ENCODE results near the gene ZNF536. TPM values are rescaled to one million over a fixed set of nuclear protein-coding genes. Genes with fewer than 3 reads are reported as not detected.

The ZNF536 gene
- total RNA-seq (10 to 100 TPM in 2 of 10 donors, 1 to 10 TPM in 8; 1.3 to 10.7 (median 4.7) TPM), polyA plus RNA-seq (1 to 10 TPM in 1 of 2 donors, under 1 TPM in 1; 0.22 to 3.2 TPM)
- long read RNA-seq, donor 1, partial matches to known transcripts = 0 of 2 reads
- long read RNA-seq, donor 1, other reads (novel, unspliced or antisense) = 1 of 2 reads
- long read RNA-seq, donor 2 = 0 reads
- long read RNA-seq, donor 3, partial matches to known transcripts = 0 of 2 reads
- long read RNA-seq, donor 3, other reads (novel, unspliced or antisense) = 2 of 2 reads

DNA sequence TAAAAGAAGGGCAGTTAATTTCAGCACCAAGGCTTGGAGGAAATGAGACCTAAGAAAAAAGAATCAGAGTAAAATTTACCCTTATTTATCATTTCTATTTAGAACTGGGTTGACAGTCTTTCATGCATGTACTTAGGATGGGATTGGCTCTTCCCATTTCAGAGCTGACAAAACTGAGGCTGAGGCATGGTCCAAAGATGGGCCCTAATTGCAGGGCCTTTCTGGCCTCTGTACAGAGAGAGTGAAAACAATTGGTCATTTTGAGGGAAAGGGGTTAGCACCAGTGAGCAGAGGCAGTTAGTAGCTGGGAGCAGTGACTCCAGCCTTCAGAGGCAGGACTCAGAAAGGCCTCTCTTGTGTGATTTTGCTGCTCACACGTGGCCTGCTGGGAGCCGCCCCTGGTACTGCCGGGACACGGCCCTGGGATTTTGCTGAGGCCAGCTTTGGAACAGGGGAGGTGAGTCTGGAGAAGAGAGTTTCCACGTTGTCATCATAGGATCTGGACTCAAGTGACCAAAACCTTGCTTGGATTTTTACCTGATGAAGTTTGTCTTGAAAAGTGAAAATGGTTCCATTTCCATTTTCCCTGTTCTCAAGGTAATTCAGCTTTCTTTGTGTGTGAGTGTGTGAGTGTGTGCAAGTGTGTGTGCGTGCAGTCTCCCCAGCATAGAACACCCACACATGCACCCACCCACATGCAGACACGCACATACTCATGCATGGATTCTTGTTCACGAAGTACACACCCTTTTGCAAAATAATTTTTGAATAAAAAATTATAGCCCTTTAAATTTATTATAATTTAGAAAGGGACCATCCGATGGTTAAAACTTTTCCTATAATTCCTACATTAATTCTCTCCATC, at the start of gene ZNF536:
Gene ZNF536 (plus strand): TSS at position 425 of the 865 bp plus-strand sequence. CDS start 71,179 bp downstream, outside the sequence.
- no peaks in the 10 kb centered on the region for H3K36me3 ChIP-seq
- 64 to 65% methylated on average over 9 of the region's 9 CpGs for WGBS, 2 donors
- intact Hi-C loops (cut with DNase I) = no loop called here
- no peak within 1 kb of the TSS for H3K27ac ChIP-seq
- H3K27me3 ChIP-seq = peaks cover 0 to 76% (median 66%) of the 10 kb centered on the region in 7 donors
- no peak within 1 kb of the TSS for H3K4me3 ChIP-seq
- no peaks in the 10 kb centered on the region for H3K9me3 ChIP-seq
- DNase-seq (no peak), ATAC-seq (no peak)
- H3K4me1 ChIP-seq = no peaks in the 10 kb centered on the region
- TF ChIP-seq, protein P1, sequence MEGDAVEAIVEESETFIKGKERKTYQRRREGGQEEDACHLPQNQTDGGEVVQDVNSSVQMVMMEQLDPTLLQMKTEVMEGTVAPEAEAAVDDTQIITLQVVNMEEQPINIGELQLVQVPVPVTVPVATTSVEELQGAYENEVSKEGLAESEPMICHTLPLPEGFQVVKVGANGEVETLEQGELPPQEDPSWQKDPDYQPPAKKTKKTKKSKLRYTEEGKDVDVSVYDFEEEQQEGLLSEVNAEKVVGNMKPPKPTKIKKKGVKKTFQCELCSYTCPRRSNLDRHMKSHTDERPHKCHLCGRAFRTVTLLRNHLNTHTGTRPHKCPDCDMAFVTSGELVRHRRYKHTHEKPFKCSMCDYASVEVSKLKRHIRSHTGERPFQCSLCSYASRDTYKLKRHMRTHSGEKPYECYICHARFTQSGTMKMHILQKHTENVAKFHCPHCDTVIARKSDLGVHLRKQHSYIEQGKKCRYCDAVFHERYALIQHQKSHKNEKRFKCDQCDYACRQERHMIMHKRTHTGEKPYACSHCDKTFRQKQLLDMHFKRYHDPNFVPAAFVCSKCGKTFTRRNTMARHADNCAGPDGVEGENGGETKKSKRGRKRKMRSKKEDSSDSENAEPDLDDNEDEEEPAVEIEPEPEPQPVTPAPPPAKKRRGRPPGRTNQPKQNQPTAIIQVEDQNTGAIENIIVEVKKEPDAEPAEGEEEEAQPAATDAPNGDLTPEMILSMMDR (IDR thresholded peaks at IDR 0.05) = no peak

GRCh38 chr19:30322641-30323320, 49.4 kb upstream of the ZNF536 start:
- ATAC-seq (no peak), DNase-seq (no peak)
- no peaks in the 10 kb centered on the region for H3K27me3 ChIP-seq
- no peaks in the 10 kb centered on the region for H3K36me3 ChIP-seq
- no peaks in the 10 kb centered on the region for H3K9me3 ChIP-seq
- H3K4me3 ChIP-seq = no peak overlapping the region
- TF ChIP-seq, protein P1 (IDR thresholded peaks at IDR 0.05) = no peak
- WGBS, 2 donors = 84% methylated on average over 6 of the region's 6 CpGs
- intact Hi-C loops (cut with DNase I) = no loop called here
- peaks cover 0 to 15% (median 0%) of the 10 kb centered on the region in 9 donors for H3K4me1 ChIP-seq
- no peak overlapping the region for H3K27ac ChIP-seq

GRCh38 chr19:30323904-30324303, 48.3 kb upstream of the ZNF536 start:
- H3K4me3 ChIP-seq = no peak overlapping the region
- intact Hi-C loops (cut with DNase I) = no loop called here

GRCh38 chr19:30324982-30325381, 47.2 kb upstream of the ZNF536 start:
- no peak overlapping the region for H3K27ac ChIP-seq

More at GRCh38 chr19:30323904-30324303, 48.3 kb upstream of the ZNF536 start:
- TF ChIP-seq, protein P1 (IDR thresholded peaks at IDR 0.05) = no peak
- no peaks in the 10 kb centered on the region for H3K9me3 ChIP-seq
- DNase-seq = no peak
- no peaks in the 10 kb centered on the region for H3K36me3 ChIP-seq
- peaks cover 0 to 15% (median 0%) of the 10 kb centered on the region in 9 donors for H3K4me1 ChIP-seq
- no peak overlapping the region for H3K27ac ChIP-seq
- H3K27me3 ChIP-seq = no peaks in the 10 kb centered on the region
- ATAC-seq = no peak

More at GRCh38 chr19:30324982-30325381, 47.2 kb upstream of the ZNF536 start:
- Histone ChIP-seq H3K4me3 (no peak overlapping the region), H3K9me3 (no peaks in the 10 kb centered on the region), H3K36me3 (no peaks in the 10 kb centered on the region), H3K4me1 (peaks cover 0 to 15% (median 0%) of the 10 kb centered on the region in 9 donors), H3K27me3 (no peaks in the 10 kb centered on the region)
- 88% methylated on average over 7 of the region's 7 CpGs for WGBS, 2 donors
- intact Hi-C loops (cut with DNase I) = no loop called here
- ATAC-seq = peak in 1 of 8 donors; percentile 26
- DNase-seq = no peak
- TF ChIP-seq, protein P1 (IDR thresholded peaks at IDR 0.05) = no peak
